Measurements from ENCODE around the gene SERPINC1.
"Not testable (repeated sequence)": the region's sequence is repeated elsewhere in the genome, so short reads cannot be mapped to it uniquely, and the experiment has no call there.

SERPINC1 gene

GRCh38 chr1:173862769-173863223, 54.3 kb downstream of the SERPINC1 start:
- Histone ChIP-seq H3K9me3 (ENCODE audit: low read length) (no peaks in the 10 kb centered on the region), H3K4me1 (ENCODE audit: insufficient read depth, low read length, severe bottlenecking) (peaks cover 38% of the 10 kb centered on the region), H3K27me3 (ENCODE audit: insufficient read depth, low read length) (no peaks in the 10 kb centered on the region), H3K4me2 (ENCODE audit: low read length) (peak overlapping the region; percentile 89; the same call in 1 of the 2 replicates), H3K79me2 (ENCODE audit: insufficient read depth, low read length) (peaks cover 21% of the 10 kb centered on the region), H3K4me3 (ENCODE audit: low read depth, low read length, poor library complexity, severe bottlenecking) (no peak overlapping the region), H4K20me1 (ENCODE audit: insufficient read depth, low read length) (no peaks in the 10 kb centered on the region), H3K27ac (ENCODE audit: low read depth, low read length, poor library complexity, severe bottlenecking) (peak overlapping the region; percentile 61), H3K9ac (ENCODE audit: low read length) (no peak overlapping the region), H2AFZ (ENCODE audit: low read length) (no peak overlapping the region), H3K36me3 (ENCODE audit: insufficient read depth, low read length) (peaks cover 77% of the 10 kb centered on the region), H3F3A (ENCODE audit: insufficient read depth, low read length) (peaks cover 37% of the 10 kb centered on the region; the same call in 1 of the 2 replicates), H3K9me2 (ENCODE audit: low read depth, low read length) (no peaks in the 10 kb centered on the region)
- TF ChIP-seq CTCF (IDR thresholded peaks at IDR 0.05; ENCODE audit: low read length), result no peak

GRCh38 chr1:173862146-173862768, 54.9 kb downstream of the SERPINC1 start:
- H3K4me2 ChIP-seq (ENCODE audit: low read length), result not testable (repeated sequence)
- Histone ChIP-seq H3K36me3 (ENCODE audit: insufficient read depth, low read length) (peaks cover 78% of the 10 kb centered on the region), H3F3A (ENCODE audit: insufficient read depth, low read length) (peaks cover 37% of the 10 kb centered on the region; the same call in 1 of the 2 replicates)

GRCh38 chr1:173861731-173862145, 55.4 kb downstream of the SERPINC1 start:
- H3K9me3 ChIP-seq (ENCODE audit: low read length), result no peaks in the 10 kb centered on the region
- H3K79me2 ChIP-seq (ENCODE audit: insufficient read depth, low read length), result peaks cover 12% of the 10 kb centered on the region
- H3F3A ChIP-seq (ENCODE audit: insufficient read depth, low read length), result peaks cover 37% of the 10 kb centered on the region; the same call in 1 of the 2 replicates
- H3K27ac ChIP-seq (ENCODE audit: low read depth, low read length, poor library complexity, severe bottlenecking), result peak overlapping the region; percentile 61
- H3K9me2 ChIP-seq (ENCODE audit: low read depth, low read length), result no peaks in the 10 kb centered on the region
- no peak overlapping the region for H3K4me3 ChIP-seq (ENCODE audit: low read depth, low read length, poor library complexity, severe bottlenecking)
- H3K9ac ChIP-seq (ENCODE audit: low read length), result no peak overlapping the region
- TF ChIP-seq EZH2 (IDR thresholded peaks at IDR 0.05; ENCODE audit: borderline replicate concordance, low read length) (no peak), CTCF (IDR thresholded peaks at IDR 0.05; ENCODE audit: low read length) (no peak)
- no peak overlapping the region for H3K4me2 ChIP-seq (ENCODE audit: low read length)
- H2AFZ ChIP-seq (ENCODE audit: low read length), result no peak overlapping the region
- no peaks in the 10 kb centered on the region for H4K20me1 ChIP-seq (ENCODE audit: insufficient read depth, low read length)
- H3K27me3 ChIP-seq (ENCODE audit: insufficient read depth, low read length), result no peaks in the 10 kb centered on the region
- H3K36me3 ChIP-seq (ENCODE audit: insufficient read depth, low read length), result peaks cover 78% of the 10 kb centered on the region
- H3K4me1 ChIP-seq (ENCODE audit: insufficient read depth, low read length, severe bottlenecking), result peaks cover 36% of the 10 kb centered on the region

More at GRCh38 chr1:173862146-173862768, 54.9 kb downstream of the SERPINC1 start:
- not testable (repeated sequence) for H3K9me3 ChIP-seq (ENCODE audit: low read length); H3K27me3 ChIP-seq (ENCODE audit: insufficient read depth, low read length); H3K9me2 ChIP-seq (ENCODE audit: low read depth, low read length); H2AFZ ChIP-seq (ENCODE audit: low read length); H4K20me1 ChIP-seq (ENCODE audit: insufficient read depth, low read length); H3K4me3 ChIP-seq (ENCODE audit: low read depth, low read length, poor library complexity, severe bottlenecking); H3K9ac ChIP-seq (ENCODE audit: low read length)
- H3K4me1 ChIP-seq (ENCODE audit: insufficient read depth, low read length, severe bottlenecking), result peaks cover 38% of the 10 kb centered on the region
- H3K79me2 ChIP-seq (ENCODE audit: insufficient read depth, low read length), result peaks cover 17% of the 10 kb centered on the region
- peak overlapping the region; percentile 61 for H3K27ac ChIP-seq (ENCODE audit: low read depth, low read length, poor library complexity, severe bottlenecking)

GRCh38 chr1:173860065-173860464, 57.1 kb downstream of the SERPINC1 start:
- H3F3A ChIP-seq (ENCODE audit: insufficient read depth, low read length), result peaks cover 30% of the 10 kb centered on the region; the same call in 1 of the 2 replicates
- H3K36me3 ChIP-seq (ENCODE audit: insufficient read depth, low read length), result peaks cover 76% of the 10 kb centered on the region
- H3K4me2 ChIP-seq (ENCODE audit: low read length), result no peak overlapping the region
- no peak overlapping the region for H2AFZ ChIP-seq (ENCODE audit: low read length)
- H3K27ac ChIP-seq (ENCODE audit: low read depth, low read length, poor library complexity, severe bottlenecking), result no peak overlapping the region
- peaks cover 20% of the 10 kb centered on the region for H3K4me1 ChIP-seq (ENCODE audit: insufficient read depth, low read length, severe bottlenecking)
- no peak overlapping the region for H3K9ac ChIP-seq (ENCODE audit: low read length)
- no peaks in the 10 kb centered on the region for H3K9me3 ChIP-seq (ENCODE audit: low read length)
- H4K20me1 ChIP-seq (ENCODE audit: insufficient read depth, low read length), result no peaks in the 10 kb centered on the region
- no peak overlapping the region for H3K4me3 ChIP-seq (ENCODE audit: low read depth, low read length, poor library complexity, severe bottlenecking)
- no peak for TF ChIP-seq EZH2 (IDR thresholded peaks at IDR 0.05; ENCODE audit: borderline replicate concordance, low read length)
- TF ChIP-seq CTCF (IDR thresholded peaks at IDR 0.05; ENCODE audit: low read length), result no peak
- H3K9me2 ChIP-seq (ENCODE audit: low read depth, low read length), result no peaks in the 10 kb centered on the region
- H3K79me2 ChIP-seq (ENCODE audit: insufficient read depth, low read length), result no peaks in the 10 kb centered on the region
- H3K27me3 ChIP-seq (ENCODE audit: insufficient read depth, low read length), result no peaks in the 10 kb centered on the region

- Histone ChIP-seq H3K4me1 (ENCODE audit: insufficient read depth, low read length, severe bottlenecking) (peaks cover 15% of the 10 kb centered on the region), H3K36me3 (ENCODE audit: insufficient read depth, low read length) (peaks cover 75% of the 10 kb centered on the region), H3F3A (ENCODE audit: insufficient read depth, low read length) (peaks cover 27% of the 10 kb centered on the region; the same call in 1 of the 2 replicates)
- H3K4me3 ChIP-seq (ENCODE audit: low read depth, low read length, poor library complexity, severe bottlenecking); H3K27me3 ChIP-seq (ENCODE audit: insufficient read depth, low read length); H3K4me2 ChIP-seq (ENCODE audit: low read length); H3K79me2 ChIP-seq (ENCODE audit: insufficient read depth, low read length); H3K9me3 ChIP-seq (ENCODE audit: low read length); H2AFZ ChIP-seq (ENCODE audit: low read length); H3K9me2 ChIP-seq (ENCODE audit: low read depth, low read length); H3K27ac ChIP-seq (ENCODE audit: low read depth, low read length, poor library complexity, severe bottlenecking); H4K20me1 ChIP-seq (ENCODE audit: insufficient read depth, low read length); H3K9ac ChIP-seq (ENCODE audit: low read length): not testable (repeated sequence)
Observed at GRCh38 chr1:173859547-173859946, 57.6 kb downstream of the SERPINC1 start.

Measured in OCI-LY1 (cell line).